WI38 (cell line): ENCODE measurements around the gene ANXA10.

Experiments used
- H3K4me3 ChIP-seq: 2 replicates; pipeline ENCODE4 v1.5.1; 2011; ENCODE audit warnings: low read depth, mild to moderate bottlenecking, control low read depth, low read length
- TF ChIP-seq, protein P1 (sequence below): IDR thresholded peaks from 2 replicates; pipeline ENCODE4 v1.5.1; 2012; ENCODE audit warnings: low read depth, mild to moderate bottlenecking, control low read depth, low read length

The ANXA10 gene

DNA sequence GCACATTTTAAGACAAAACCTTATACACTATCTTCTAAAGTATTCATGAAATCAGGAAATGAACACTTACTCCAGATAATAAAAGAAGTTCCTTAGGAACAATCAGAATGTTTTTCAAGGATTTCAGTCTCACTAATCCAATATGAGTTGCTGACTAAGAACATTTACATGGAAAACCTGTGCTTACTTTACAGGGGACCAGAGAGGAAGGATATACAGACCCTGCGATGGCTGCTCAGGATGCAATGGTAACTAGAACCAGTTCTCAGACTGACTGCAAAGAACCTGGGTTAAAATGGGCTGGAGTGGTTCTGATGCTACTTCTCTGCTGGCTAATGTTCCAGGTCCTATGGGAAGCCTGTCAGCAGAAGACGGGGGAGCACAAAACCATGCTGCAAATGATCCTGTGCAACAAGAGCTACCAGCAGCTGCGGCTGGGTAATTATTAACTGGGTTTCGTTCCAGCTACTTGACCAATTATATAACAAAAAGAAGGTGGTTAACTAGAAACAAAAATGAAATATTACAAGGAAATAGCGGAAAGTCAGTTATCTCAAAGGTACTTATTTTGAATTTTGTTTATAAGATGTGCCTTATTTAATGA lies 85.3 kb downstream of the ANXA10 start:
- no peak overlapping the region for H3K4me3 ChIP-seq

DNA sequence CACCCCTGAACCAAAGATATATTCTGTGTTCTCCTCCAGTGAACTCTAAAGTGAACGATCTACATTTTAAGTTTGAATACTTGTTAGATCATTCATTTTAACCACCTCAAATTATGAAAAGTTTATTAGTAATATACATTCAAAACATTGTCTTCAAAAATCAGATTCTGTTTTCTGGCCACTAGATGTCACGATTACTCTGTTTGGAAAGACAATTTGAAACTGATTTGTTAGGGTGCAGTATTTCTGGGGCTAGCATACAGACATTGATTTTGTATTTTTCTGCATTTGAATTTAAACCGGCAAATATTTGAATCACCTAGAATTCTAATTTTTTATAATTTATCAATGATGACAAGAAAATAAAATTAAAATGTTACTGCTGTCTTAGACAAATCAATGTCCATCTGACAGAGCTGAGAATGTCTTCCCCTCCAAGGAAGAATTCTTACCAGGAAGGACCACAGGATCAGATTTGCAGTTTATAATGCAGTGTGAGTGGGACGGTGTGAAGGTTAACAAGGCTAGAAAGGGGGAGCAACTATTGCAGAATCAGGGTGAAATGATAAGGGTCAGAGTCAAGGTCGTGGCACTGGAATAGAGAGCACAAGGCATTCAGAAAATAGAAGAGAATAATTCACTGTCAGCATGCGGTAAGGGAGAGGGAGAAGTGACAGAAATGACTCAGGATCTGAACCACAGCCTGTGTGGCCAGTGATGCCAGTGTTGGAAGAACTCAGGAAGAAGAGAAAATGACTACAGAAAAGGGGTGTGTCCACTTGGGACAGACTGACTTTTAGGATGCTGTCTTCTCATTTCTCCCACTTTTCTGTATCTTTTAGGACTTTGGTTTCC lies 91.6 kb downstream of the ANXA10 start:
- TF ChIP-seq, protein P1, sequence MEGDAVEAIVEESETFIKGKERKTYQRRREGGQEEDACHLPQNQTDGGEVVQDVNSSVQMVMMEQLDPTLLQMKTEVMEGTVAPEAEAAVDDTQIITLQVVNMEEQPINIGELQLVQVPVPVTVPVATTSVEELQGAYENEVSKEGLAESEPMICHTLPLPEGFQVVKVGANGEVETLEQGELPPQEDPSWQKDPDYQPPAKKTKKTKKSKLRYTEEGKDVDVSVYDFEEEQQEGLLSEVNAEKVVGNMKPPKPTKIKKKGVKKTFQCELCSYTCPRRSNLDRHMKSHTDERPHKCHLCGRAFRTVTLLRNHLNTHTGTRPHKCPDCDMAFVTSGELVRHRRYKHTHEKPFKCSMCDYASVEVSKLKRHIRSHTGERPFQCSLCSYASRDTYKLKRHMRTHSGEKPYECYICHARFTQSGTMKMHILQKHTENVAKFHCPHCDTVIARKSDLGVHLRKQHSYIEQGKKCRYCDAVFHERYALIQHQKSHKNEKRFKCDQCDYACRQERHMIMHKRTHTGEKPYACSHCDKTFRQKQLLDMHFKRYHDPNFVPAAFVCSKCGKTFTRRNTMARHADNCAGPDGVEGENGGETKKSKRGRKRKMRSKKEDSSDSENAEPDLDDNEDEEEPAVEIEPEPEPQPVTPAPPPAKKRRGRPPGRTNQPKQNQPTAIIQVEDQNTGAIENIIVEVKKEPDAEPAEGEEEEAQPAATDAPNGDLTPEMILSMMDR, result peak; percentile 11; the same call in 1 of the 2 replicates
- no peak overlapping the region for H3K4me3 ChIP-seq

More for the DNA sequence above, 85.3 kb downstream of the ANXA10 start:
- TF ChIP-seq, protein P1, result no peak

DNA sequence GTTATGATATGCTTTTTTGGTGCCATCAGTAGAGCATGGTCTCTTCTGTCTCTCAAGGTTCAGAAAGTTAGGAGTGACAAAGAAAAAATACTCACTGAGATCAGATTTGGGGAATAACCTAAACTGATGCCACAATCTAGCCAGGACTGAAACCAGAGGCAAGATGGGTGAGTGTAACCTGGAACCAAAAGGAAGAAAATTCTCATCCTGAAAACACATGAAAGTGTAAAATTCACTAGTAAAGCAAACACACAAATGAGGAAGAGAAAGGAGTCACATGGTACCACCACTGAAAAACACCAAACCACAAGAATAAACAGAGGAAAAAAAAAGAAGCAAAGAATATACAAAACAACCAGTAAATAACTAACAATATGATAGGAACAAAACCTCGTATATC lies 96.4 kb downstream of the ANXA10 start:
- TF ChIP-seq, protein P1, result no peak
- H3K4me3 ChIP-seq, result no peak overlapping the region

DNA sequence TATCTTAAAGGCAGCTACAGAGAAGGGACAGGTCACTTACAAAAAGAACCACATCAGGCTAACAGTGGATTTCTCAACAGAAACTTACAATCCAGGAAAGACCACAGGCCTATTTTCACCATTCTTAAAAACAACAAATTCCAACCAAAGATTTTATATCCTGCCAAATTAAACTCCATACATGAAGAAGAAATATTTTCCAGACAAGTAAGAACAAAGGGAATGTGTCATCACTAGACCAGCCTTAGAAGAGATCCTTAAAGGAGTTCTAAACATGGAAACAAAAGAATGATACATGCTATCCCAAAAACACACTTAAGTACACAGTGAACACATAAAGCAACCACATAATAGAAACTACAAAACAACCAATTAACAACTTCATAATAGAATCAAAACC lies 105.6 kb downstream of the ANXA10 start:
- TF ChIP-seq, protein P1, result no peak

DNA sequence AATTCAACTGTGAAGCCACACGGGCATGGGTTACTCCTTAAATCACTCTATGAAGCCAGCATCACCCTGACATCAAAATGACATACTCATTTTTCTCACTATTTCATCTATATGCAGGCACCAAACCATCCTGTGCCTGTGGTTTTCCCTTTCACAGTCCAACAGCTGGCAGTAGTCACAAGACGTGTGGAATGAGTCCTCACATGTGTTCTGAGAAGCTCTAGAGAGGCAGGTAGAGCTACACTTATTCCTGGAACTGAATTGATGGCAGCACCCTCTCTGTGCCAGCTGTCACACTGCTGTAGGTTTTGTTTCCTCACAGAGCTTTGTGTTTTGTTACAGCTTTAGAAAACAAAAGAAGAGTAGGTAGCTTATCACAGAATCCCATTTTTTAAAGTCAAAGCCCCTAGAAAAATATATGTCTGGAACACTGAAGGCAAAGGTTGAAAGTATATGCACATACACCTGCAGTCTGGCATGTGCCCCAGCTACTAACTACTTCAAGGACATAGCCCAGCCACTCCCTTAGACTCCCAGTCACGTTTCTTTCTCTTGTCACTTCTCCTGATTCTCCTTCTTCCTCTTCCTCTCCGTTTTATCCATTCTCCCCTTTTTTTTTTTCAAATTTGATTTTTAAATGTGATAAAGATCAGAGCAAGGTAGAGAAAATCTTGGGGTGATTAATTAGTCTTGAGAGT lies 107.1 kb downstream of the ANXA10 start:
- no peak overlapping the region for H3K4me3 ChIP-seq
- TF ChIP-seq, protein P1, result no peak

More for the DNA sequence above, 105.6 kb downstream of the ANXA10 start:
- no peak overlapping the region for H3K4me3 ChIP-seq

DNA sequence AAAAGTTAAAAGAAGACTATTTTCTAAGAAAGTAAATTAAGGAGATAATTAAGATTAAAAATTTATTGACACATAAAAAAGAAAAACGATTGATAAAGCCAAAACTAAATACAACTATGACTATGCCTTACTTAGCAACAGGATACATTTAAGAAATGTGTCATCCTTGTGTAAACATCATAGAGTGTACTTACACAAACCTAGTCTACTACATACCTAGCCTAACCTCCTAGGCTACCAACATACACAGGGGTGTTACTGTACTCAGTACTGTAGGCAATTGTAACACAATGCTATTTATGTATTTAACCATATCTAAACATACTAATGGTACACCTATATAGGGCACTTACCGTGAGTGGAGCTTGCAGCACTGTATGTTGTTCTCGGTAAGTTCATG lies 108.3 kb downstream of the ANXA10 start:
- TF ChIP-seq, protein P1, result no peak
- no peak overlapping the region for H3K4me3 ChIP-seq
